Spinal cord (tissue), 10 donors: ENCODE results near the gene GNAQ. TPM values are rescaled to one million over a fixed set of nuclear protein-coding genes. Genes with fewer than 3 reads are reported as not detected.
A peak's percentile ranks its signal among the peaks of the same experiment; 100 is the strongest.

Source experiments
- DNase-seq, 6 donors: peaks; one replicate each; pipeline versions ENCODE4 v3.0.0 to v3.0.0-alpha.2; 2013 to 2015; ENCODE audit warnings: low spot score in 6 of 6, low read depth in 4 of 6
- H3K27ac ChIP-seq: one replicate; pipeline ENCODE4 v1.5.1; 2013; ENCODE audit warnings: low read depth, low read length, control low read depth
- H3K27me3 ChIP-seq: one replicate; pipeline ENCODE4 v1.6.1; 2013; ENCODE audit warnings: low read length; ENCODE audit not compliant: control insufficient read depth, insufficient read depth
- H3K36me3 ChIP-seq: one replicate; pipeline ENCODE4 v1.6.1; 2013; ENCODE audit warnings: low read length; ENCODE audit not compliant: control insufficient read depth, insufficient read depth
- H3K4me1 ChIP-seq: one replicate; pipeline ENCODE4 v1.6.1; 2013; ENCODE audit warnings: low read length; ENCODE audit not compliant: control insufficient read depth, insufficient read depth
- H3K4me3 ChIP-seq: one replicate; pipeline ENCODE4 v1.5.1; 2013; ENCODE audit warnings: low read depth, low read length, control low read depth
- H3K9me3 ChIP-seq: one replicate; pipeline ENCODE4 v1.6.1; 2013; ENCODE audit warnings: low read length; ENCODE audit not compliant: control insufficient read depth, insufficient read depth
- WGBS: methylation state at CpG from one replicate; pipeline ENCODE4 v1.1.5; 2013; ENCODE audit warnings: missing lambda C conversion rate; ENCODE audit not compliant: insufficient coverage; 5-methylcytosine and 5-hydroxymethylcytosine counted together
- polyA plus RNA-seq, 2 donors: library from polyadenylated mRNA; unstranded; fragments of 120-200 nt; gene quantifications; one replicate each; pipeline ENCODE4 v1.2.1, GENCODE V29; 2013; ENCODE audit not compliant: insufficient read length in 2 of 2
- total RNA-seq, 2 donors: library from RNA; depleted of rRNA in 1 of 2; stranded (reverse); fragments of 120-200 nt in 1 of 2; fragments of >200 nt in 1 of 2; gene quantifications; one replicate each; pipeline versions ENCODE4 v1.2.3 to v1.2.4, GENCODE V29; 2013 to 2014
- donor health status: healthy.

The GNAQ gene
- total and polyA plus RNA-seq, 4 donors = 53.2 to 134 (median 102) TPM

GRCh38 chr9:77906991-77907390, 124.6 kb downstream of the GNAQ start:
- H3K27me3 ChIP-seq = no peaks in the 10 kb centered on the region
- H3K9me3 ChIP-seq = no peaks in the 10 kb centered on the region
- no peak overlapping the region for H3K4me3 ChIP-seq
- DNase-seq = peak in 1 of 6 donors; percentile 13
- H3K27ac ChIP-seq = no peak overlapping the region
- no peaks in the 10 kb centered on the region for H3K36me3 ChIP-seq
- no peaks in the 10 kb centered on the region for H3K4me1 ChIP-seq
- WGBS = no CpG with 5 or more reads among the region's 1 CpG

GRCh38 chr9:77903666-77904285, 127.8 kb downstream of the GNAQ start:
- H3K27me3 ChIP-seq = no peaks in the 10 kb centered on the region
- WGBS = 80% methylated on average over 1 of the region's 1 CpG
- no peaks in the 10 kb centered on the region for H3K9me3 ChIP-seq
- no peak overlapping the region for H3K27ac ChIP-seq
- no peak for DNase-seq
- no peaks in the 10 kb centered on the region for H3K4me1 ChIP-seq
- no peak overlapping the region for H3K4me3 ChIP-seq
- no peaks in the 10 kb centered on the region for H3K36me3 ChIP-seq

- no CpG with 5 or more reads among the region's 2 CpGs for WGBS
- Histone ChIP-seq H3K4me1 (peaks cover 9% of the 10 kb centered on the region), H3K27me3 (no peaks in the 10 kb centered on the region), H3K4me3 (no peak overlapping the region), H3K9me3 (no peaks in the 10 kb centered on the region), H3K27ac (no peak overlapping the region), H3K36me3 (no peaks in the 10 kb centered on the region)
- DNase-seq = no peak
Observed at GRCh38 chr9:77901771-77902170, 129.8 kb downstream of the GNAQ start.

GRCh38 chr9:77901018-77901417, 130.6 kb downstream of the GNAQ start:
- 93% methylated on average over 3 of the region's 3 CpGs for WGBS
- H3K9me3 ChIP-seq = no peaks in the 10 kb centered on the region
- no peaks in the 10 kb centered on the region for H3K27me3 ChIP-seq
- no peaks in the 10 kb centered on the region for H3K36me3 ChIP-seq
- DNase-seq = no peak
- H3K27ac ChIP-seq = no peak overlapping the region
- H3K4me1 ChIP-seq = peaks cover 9% of the 10 kb centered on the region
- H3K4me3 ChIP-seq = no peak overlapping the region

- Histone ChIP-seq H3K4me3 (no peak overlapping the region), H3K4me1 (peaks cover 9% of the 10 kb centered on the region), H3K9me3 (no peaks in the 10 kb centered on the region), H3K27ac (no peak overlapping the region), H3K27me3 (no peaks in the 10 kb centered on the region), H3K36me3 (no peaks in the 10 kb centered on the region)
- 86% methylated on average over 2 of the region's 6 CpGs for WGBS
- DNase-seq = no peak
Observed at GRCh38 chr9:77899679-77900354, 131.8 kb downstream of the GNAQ start.

GRCh38 chr9:77898864-77899263, 132.7 kb downstream of the GNAQ start:
- Histone ChIP-seq H3K4me3 (no peak overlapping the region), H3K9me3 (no peaks in the 10 kb centered on the region), H3K36me3 (no peaks in the 10 kb centered on the region), H3K4me1 (peaks cover 9% of the 10 kb centered on the region), H3K27me3 (no peaks in the 10 kb centered on the region), H3K27ac (no peak overlapping the region)
- DNase-seq = no peak
- WGBS = no CpG with 5 or more reads among the region's 3 CpGs

- Histone ChIP-seq H3K9me3 (no peaks in the 10 kb centered on the region), H3K4me1 (peaks cover 9% of the 10 kb centered on the region), H3K4me3 (no peak overlapping the region), H3K27me3 (no peaks in the 10 kb centered on the region), H3K36me3 (no peaks in the 10 kb centered on the region), H3K27ac (peak overlapping the region; percentile 75)
- peak; percentile 33 to 91 (median 53) for DNase-seq
- 17% methylated on average over 6 of the region's 8 CpGs for WGBS
Observed at GRCh38 chr9:77896938-77897667, 134.5 kb downstream of the GNAQ start.

- H3K27me3 ChIP-seq = no peaks in the 10 kb centered on the region
- peaks cover 9% of the 10 kb centered on the region for H3K4me1 ChIP-seq
- no peaks in the 10 kb centered on the region for H3K36me3 ChIP-seq
- no peaks in the 10 kb centered on the region for H3K9me3 ChIP-seq
- WGBS = 82% methylated on average over 1 of the region's 2 CpGs
- no peak overlapping the region for H3K4me3 ChIP-seq
- peak overlapping the region; percentile 75 for H3K27ac ChIP-seq
- no peak for DNase-seq
Observed at GRCh38 chr9:77896269-77896937, 135.2 kb downstream of the GNAQ start.

- no peaks in the 10 kb centered on the region for H3K27me3 ChIP-seq
Observed at GRCh38 chr9:77893706-77894105, 137.9 kb downstream of the GNAQ start.

More at GRCh38 chr9:77893706-77894105, 137.9 kb downstream of the GNAQ start:
- Histone ChIP-seq H3K27ac (no peak overlapping the region), H3K4me3 (no peak overlapping the region), H3K9me3 (no peaks in the 10 kb centered on the region), H3K36me3 (no peaks in the 10 kb centered on the region), H3K4me1 (peaks cover 9% of the 10 kb centered on the region)
- no peak for DNase-seq
- WGBS = no CpG with 5 or more reads among the region's 3 CpGs
